ENCODE data around the gene DNAJC4.

Gene DNAJC4

DNA sequence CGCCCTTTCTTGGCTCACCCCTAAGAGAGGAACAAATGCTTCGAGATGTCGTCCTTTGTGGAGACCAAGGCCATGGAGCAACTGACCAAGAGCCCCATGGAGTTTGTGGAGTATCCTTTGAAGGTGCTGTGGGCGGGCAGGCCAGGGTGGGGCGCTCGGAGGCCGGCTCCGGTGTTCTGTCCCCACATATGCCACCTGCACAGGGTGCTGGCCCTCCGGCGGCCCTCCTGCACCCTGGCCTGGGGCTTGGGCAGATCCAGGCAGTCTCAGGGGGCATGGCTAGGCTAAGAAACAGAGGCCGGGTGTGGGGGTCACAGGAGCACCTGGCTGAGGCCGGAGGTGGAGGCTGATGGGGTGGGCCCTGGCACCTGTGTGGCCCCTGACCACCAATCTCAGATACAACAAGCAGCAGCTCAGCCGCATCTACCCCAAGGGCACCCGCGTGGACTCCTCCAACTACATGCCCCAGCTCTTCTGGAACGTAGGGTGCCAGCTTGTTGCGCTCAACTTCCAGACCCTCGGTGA is 31.3 kb downstream of the DNAJC4 start:
- DNase-seq = no peak

DNA sequence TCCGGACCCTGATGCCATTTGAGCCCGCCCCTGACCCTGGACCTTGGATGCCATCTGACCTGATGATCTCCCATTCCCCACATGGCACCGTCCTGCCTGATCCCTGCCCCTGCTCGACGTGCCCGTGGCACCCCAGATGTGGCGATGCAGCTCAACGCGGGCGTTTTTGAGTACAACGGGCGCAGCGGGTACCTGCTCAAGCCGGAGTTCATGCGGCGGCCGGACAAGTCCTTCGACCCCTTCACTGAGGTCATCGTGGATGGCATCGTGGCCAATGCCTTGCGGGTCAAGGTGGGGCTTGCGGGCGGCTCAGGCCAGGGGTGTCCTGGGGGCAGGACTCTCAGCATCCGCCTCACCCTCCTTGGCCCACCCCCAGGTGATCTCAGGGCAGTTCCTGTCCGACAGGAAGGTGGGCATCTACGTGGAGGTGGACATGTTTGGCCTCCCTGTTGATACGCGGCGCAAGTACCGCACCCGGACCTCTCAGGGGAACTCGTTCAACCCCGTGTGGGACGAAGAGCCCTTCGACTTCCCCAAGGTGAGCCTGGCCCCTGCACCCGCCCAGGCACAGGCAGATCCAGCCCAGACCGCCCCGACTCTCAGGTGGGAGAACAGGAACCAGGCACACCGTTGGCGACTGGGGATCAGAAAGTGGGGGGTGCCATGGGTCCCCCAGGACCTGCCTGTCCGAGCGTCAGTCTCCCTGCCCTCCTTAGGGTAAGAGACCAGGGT is 32.1 kb downstream of the DNAJC4 start:
- DNase-seq = no peak

DNA sequence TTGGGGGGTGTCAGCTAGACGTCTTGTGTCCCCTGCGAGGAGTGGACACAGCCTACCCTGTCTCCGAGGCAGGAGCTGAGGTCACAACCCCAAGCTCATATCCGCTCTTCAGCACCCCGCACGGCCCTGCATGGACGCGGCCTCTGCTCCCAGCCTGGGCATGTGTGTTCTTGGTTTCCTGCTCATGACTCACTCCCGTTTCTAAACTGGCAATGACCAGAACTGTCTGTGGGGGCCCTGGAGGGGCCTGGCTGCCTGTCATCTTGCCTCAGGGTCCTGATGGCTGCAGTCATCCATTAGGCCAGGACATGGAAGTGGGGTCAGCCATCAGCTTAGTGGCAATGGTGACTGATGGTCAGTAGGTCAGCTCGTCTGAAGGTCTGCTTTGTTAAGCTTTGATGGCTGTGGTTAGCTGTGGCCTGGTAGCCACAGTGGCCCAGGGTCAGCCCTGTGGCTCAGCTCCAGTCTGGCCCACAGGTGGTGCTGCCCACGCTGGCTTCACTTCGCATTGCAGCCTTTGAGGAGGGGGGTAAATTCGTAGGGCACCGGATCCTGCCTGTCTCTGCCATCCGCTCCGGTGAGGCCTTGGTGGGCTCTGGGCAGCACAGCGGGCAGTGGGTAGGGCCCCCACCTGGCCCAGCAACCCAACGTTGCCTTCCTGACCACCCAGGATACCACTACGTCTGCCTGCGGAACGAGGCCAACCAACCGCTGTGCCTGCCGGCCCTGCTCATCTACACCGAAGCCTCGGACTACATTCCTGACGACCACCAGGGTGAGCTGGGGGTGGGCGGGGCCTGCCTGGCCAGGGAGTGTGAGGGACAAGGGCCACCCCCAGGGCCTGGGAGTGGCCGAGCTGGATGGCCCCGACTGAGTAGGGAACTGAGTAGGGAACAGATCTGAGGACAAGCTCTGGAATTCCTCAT is 32.9 kb downstream of the DNAJC4 start:
- DNase-seq = no peak

DNA sequence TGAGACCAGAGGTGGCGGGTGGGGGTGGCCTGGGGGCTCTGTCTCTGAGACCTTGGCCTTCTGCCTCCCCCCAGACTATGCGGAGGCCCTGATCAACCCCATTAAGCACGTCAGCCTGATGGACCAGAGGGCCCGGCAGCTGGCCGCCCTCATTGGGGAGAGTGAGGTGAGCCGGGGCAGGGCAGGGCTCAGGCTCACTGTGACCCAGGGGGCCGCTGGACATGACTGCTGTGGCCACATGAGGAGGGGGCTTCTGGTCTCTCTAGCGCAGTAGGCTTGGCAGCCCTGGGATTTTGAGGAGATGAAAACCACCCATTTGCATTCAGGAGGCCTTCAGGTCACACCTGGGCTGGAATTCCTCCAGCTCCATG is 33.6 kb downstream of the DNAJC4 start:
- no peak for DNase-seq

DNA sequence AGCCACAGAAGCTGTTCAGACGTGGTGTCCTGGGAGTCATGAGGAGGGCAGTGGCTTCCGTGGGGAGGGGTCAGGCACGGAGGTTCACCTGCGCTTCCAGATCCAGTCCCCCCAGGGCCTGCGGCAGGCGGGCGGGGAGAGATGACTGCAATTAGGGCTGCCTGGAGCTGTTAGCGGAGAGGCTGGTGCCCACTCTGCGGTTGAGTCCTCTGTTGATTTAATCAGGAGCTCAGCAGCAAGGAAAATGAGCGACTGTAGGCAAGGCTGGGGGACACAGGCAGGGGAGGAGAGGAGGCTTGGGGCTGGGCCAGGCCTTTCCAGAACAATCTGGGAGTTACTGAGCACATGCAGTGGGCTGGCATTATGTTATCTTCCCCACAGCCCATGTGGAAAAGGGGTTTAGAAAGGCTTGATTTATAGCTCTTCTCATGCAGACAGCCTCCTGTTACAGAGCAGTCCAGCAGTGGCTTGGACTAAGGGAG is 34.1 kb downstream of the DNAJC4 start:
- no peak for DNase-seq

DNA sequence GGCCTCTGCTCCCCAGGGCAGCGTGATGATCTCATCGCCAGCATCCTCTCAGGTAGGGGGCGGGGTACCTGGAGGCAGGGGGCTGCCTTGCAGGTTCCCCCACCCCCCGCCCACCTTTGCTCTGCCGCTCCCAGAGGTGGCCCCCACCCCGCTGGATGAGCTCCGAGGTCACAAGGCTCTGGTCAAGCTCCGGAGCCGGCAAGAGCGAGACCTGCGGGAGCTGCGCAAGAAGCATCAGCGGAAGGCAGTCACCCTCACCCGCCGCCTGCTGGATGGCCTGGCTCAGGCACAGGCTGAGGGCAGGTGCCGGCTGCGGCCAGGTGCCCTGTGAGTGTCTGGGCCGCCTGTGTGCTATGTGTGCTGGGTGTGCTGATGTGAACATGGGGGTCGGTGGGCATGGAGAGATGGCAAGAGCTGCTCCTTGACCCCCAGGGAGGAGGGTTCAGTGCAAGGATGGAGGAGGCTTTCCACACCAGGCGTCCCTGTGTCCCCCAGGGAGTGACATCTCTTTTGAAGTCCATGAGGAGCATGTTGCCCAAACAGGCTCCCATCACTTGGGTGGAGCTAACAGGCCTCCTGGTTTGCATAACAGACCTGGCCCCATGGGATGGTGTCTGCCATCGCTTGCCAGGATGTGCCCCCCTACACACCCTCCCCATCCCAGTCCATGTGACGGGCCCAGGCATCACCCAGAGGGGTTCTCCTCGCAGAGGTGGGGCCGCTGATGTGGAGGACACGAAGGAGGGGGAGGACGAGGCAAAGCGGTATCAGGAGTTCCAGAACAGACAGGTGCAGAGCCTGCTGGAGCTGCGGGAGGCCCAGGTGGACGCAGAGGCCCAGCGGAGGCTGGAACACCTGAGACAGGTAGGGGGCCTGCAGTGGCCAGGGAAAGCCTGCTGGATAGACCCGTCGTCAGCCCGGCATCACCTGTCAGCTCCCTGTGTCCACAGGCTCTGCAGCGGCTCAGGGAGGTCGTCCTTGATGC is 35.1 kb downstream of the DNAJC4 start:
- DNase-seq = no peak

DNA sequence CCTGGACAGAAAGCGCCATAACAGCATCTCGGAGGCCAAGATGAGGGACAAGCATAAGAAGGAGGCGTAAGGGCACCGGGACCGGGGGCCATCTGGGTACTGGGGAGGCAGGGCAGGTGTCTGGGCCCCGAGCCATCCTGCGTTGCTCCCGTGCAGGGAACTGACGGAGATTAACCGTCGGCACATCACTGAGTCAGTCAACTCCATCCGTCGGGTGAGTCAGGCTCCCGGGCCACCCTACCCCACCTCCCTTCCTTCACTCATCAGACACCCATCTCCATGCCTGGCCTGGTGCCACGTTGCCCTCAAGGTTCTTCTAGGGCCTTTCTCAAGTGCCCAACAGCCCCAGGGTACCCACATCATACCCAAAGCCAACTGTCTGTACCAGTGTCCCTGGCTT is 36.0 kb downstream of the DNAJC4 start:
- DNase-seq = no peak

DNA sequence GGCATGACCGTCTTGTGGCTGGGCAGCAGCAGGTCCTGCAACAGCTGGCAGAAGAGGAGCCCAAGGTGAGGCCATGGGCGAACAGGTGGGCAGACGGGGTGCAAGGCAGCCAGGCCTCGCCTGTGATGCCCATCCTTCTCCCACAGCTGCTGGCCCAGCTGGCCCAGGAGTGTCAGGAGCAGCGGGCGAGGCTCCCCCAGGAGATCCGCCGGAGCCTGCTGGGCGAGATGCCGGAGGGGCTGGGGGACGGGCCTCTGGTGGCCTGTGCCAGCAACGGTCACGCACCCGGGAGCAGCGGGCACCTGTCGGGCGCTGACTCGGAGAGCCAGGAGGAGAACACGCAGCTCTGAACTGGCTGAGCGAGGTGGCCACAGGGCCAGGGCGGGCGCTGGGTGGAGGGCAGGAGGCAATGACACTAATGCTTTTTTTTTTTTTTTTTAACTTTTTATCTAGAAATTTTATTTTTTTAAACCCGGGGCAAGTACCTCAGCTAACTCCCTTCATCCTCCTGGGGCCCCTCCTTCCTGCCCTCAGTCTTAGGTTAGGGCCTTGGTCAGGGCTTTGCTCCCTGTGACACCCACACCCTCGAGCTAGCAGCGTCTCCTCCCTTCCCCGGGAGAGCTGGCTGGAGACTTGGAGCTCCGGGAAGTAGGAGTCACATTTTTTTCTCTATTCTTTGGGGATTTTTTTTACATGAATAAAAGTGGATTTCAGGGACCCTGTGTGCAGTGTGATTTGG is 37.0 kb downstream of the DNAJC4 start:
- no peak for DNase-seq

DNA sequence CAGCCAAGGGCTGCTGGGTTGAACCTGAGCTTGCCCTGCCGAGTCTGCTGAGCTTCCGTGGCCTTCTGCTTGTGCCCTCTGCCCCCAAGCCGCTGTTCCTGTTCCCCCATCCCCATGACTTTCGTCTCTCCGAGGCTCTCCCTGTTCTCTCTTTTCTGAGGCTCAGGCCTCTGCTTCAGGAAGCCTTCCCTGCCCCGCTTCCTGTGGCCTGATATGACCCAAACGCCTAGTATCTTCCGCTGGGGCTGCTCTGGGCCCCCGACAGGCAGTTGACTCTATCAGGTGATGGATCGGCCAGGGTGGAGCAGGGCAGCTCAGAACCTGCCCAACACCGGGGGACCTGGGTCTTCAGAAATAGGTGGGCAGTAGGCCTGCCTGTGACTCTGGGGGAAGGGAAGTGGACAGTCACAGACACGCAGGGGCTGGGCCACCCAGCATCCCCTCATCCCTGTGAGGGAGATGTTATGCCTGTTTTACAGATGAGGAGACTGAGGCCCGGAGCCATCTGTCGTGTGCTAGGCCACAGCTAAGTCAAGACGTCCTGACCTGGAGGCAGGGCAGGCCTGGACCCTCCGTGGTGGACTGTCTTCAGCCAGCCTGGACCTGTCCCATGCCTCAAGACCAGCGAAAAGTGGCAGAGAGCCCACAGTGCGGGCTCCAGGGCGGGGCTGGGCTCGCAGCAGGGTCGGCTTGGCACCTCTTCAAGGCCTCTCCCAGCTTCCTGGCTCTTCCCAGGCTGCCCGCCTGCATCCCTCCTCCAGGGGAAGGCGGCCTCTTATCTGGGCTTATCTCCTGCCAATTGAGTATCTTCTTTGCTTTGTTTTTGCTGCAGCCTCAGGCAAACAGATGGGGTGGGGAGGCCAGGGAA is 37.9 kb downstream of the DNAJC4 start:
- no peak for DNase-seq

DNA sequence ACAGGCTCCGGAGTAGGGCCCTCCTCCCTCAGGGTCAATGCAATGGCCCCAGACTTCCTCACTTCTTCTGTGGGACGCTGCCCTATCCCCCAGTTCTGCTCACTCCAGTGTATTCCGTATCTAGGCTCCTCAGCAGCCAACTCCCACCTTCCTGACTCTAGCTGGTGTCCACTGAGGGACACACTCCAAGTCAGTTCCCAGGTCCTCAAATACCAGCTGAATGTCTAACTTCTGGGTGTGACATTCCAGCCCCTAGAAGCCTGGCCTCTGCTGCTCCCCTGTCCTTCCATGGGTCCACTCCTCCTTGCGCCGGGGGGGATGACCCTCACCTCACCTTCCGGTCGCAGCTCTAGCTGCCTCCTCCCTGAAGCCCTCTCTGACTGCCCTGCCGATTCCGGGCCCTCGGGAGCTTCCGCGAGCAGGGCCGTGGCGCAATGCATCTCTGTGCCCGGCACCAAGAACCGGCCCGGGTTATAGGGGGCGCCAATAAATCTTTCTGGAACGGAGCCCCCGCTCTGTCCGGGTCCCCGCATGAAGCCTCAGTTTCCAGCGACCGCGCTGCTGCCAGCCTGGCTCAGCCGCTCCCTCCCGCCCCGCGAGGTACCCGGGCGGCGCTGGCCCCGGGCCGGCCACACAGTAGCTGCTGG is 38.7 kb downstream of the DNAJC4 start:
- DNase-seq = no peak

DNA sequence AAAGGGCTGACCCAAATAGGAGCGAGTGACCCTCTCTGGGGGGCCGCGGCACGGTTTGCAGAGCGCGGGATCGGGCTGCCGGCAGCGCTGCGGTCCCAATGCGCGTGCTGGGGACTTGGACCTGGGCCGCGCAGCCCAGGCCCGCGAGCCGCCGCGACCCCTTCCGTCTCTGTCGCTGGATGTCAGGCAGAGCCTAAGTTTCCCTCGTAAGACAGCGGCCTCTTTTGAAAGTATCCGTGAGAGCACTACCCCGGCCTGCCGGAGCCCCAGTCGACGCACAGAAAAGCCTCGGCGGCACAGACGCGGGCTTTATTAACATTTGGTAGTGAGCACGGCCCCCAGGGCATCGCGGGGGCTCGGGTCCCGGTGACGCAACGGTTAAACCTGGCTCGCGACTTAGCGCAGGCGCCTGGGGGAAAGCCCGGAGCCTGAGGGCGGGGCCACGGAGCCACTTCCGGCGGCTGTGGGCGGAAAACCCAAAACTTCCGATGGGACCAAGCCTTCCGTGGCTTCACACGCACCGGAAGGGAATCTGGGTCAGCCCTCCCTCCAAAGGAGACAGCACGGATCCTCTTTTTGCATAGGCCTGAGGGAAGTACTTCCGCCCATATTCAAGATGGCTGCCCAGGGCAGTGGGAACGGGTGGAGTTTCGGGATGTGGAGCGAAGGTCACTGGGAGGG is 39.3 kb downstream of the DNAJC4 start:
- peak; percentile 96 for DNase-seq

DNA sequence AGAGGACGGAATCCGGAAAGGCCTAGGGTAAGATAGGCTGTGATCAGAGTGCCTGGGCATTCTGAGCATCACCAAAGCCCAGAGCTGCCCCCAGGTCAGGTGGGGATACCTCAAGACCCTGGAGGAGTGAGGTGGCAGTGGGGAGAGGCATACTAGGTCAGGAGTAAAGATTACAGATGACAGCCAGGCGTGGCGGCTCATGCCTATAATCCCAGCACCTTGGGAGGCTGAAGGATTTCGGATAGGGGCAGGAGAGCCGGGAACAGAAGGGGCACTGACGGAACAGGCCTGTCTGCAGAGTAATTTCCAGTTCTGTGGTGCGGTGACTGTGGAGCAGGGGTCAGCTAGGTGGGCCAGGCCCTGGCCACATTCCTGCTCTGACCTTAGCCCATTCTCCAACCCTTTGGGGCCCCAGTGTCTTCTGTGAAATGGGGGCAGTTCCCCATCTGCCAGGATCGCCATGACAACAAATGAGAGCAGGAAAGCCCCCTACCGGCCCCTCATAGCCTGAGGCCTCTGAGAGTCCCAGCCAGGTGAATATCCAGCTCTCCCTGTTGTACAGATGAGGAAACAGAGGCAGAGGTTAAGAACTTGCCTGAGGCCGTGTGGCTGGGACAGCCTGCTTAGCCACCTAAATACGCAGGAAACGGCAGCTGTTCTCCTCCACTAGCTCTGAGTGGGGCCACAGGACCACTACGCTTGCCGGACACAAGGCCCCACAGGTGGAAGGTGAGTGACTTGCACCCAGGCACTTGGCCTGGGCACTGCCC is 44.9 kb downstream of the DNAJC4 start:
- DNase-seq = no peak

DNA sequence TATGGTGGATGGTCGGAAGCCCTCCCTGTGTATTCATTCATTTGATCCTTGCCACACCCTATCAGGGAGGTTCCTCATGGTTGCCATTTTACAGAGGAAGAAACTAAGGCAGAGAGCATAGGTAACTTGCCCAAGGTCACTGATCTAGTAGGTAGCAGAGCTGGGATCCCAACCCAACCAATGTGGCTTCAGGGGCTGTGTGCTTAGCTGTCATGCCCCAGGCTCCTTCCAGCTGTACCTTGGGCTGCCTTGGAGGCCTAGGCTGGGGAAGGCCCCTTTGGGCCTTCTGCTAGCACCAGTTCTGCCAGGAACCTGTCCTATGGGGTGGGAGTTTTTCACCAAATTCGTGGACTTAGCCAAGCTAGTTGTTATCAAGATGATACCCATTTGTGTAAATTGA is 45.5 kb downstream of the DNAJC4 start:
- DNase-seq = no peak

DNA sequence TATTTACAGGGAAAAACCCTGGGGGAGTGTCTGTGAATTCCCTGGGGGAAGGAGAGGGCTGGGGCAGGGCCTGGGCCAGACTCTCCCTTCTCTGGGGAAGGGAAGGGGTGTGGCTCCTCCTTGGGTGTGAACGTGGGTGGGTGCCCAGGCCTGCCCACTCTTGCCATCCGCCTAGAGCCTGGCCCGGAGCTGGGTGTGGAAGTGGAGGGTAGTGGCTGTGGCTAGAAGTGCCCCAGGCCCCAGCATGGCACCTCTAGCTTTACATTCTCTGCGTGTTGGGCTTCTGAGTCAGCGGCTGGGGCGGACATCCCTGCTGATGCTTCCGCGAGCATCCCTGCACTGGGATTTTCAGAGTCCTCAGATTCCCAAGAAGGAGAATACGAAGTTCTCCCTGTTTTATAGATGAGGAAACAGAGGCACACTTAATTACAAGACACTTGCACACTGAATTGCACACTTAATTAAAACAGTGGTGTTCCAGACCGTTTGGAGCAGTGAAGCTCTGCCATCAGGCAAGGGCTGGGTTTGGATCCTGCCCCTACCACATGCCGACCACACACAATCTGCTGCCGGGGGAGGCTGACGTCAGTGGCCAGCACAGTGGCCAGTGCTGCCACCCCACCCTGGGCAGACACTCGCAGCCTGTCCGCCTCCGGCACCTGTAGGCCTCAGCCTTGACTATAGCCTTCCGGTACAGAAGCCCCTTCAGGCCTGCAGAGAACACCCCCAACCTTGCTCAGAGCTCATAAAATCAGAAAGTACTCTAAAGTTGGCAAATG is 46.5 kb downstream of the DNAJC4 start:
- DNase-seq = no peak

DNA sequence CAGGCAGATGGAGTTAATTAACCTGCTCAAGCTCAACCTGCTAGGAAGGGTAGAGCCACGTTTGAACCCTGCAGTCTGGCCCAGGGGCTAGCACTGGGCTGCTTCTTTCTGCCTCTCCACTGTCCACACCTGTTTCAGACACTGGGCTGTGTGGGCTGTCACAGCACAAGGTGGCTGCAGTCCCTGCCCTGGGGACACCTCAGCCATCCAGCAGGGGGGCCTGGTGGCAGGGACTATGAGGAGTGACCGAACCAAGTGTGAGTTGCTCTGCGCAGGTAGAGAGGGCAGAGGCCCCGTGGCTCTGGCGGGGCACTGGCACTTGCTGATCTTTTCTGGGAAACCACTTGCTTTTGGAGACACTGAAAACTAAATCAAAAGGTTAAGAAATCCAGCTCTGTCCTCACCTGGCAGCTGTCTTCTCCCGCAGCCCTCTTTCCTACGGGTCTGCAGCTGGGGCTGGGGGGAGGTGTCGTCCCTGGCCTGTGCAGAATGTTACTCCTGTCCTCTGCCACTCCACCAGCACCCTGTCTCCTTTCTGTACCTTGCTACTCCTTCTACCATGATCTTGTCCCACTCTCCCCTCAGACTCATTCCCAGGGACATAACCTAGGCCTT is 48.3 kb downstream of the DNAJC4 start:
- no peak for DNase-seq

DNA sequence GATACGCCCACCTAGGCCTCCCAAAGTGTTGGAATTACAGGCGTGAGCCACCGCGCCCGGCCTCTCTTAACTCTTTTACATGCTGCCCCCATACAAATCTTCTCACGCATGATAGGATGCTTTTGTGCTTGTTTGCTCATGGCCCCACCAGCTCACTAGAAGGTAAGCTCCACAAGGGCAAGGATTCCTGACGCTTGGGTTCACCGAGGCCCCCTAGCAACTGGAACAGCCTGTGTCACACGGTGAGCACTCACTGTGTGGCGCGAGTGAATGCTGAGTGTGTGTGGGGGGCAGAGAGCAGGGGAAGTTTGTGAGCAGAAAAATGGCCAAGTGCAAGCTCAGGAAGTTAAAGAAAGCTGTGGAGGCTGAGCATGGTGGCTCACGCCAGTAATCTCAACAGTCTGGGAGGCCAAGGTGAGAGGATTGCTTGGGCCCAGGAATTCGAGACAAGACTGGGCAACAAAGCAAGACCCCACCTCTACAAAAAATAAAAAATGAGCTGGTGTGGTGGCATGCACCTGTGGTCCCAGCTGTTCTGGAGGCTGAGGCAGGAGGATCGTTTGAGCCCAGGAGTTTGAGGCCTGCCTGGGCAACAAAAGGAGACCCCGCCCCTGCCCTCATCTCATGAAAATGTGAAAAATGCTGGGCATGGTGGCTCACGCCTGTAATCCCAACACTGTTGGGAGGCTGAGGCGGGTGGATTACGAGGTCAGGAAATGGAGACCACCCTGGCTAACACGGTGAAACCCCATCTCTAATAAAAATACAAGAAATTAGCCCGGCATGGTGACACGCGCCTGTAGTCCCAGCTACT is 51.8 kb downstream of the DNAJC4 start:
- no peak for DNase-seq

DNA sequence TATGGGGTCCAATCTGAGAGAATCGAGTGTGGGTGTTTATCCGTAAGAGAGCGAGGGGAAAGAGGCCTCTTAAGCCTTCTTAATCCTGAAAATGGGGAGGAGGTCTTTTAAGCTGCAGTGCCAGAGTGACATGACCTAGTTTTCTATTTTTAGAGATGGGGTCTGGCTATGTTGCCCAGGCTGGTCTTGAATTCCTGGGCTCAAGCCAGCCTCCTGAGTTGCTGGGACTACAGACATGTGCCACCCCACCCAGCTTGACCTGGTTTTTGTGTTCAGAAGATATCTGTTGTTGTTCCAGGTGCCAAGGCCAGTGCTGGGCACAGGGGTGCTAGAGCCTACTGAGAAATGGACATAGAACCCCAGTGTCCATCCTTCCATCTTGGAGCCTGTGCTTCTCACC is 52.7 kb downstream of the DNAJC4 start:
- DNase-seq = no peak
